ENCODE data around the gene B3GNT9.

B3GNT9 gene

GRCh38 chr16:67112591-67113399, 38.0 kb downstream of the B3GNT9 start:
- Histone ChIP-seq H3K27me3 (no peaks in the 10 kb centered on the region), H3K4me3 (no peak overlapping the region), H3K27ac (no peak overlapping the region), H3K9me3 (no peaks in the 10 kb centered on the region), H3K36me3 (peaks cover 0 to 6% (median 0%) of the 10 kb centered on the region in 3 donors), H3K4me1 (peaks cover 0 to 36% (median 19%) of the 10 kb centered on the region in 4 donors)
- intact Hi-C loops (cut with DNase I; ENCODE audit: low total_unique reads), result no loop called here
- no peak for TF ChIP-seq CTCF (IDR thresholded peaks at IDR 0.05)
- no peak for DNase-seq

- no peaks in the 10 kb centered on the region for H3K9me3 ChIP-seq
- DNase-seq, result peak in 1 of 2 donors; percentile 16
- no peak overlapping the region for H3K4me3 ChIP-seq
- H3K27ac ChIP-seq, result no peak overlapping the region
- H3K27me3 ChIP-seq, result no peaks in the 10 kb centered on the region
- H3K4me1 ChIP-seq, result peaks cover 0 to 36% (median 19%) of the 10 kb centered on the region in 4 donors
- intact Hi-C loops (cut with DNase I; ENCODE audit: low total_unique reads), result no loop called here
- TF ChIP-seq CTCF (IDR thresholded peaks at IDR 0.05), result no peak
- H3K36me3 ChIP-seq, result peaks cover 0 to 6% (median 0%) of the 10 kb centered on the region in 3 donors
These were observed 38.8 kb downstream of the B3GNT9 start for GRCh38 chr16:67111951-67112444.

- Histone ChIP-seq H3K27me3 (no peaks in the 10 kb centered on the region), H3K4me1 (peaks cover 0 to 45% (median 30%) of the 10 kb centered on the region in 4 donors), H3K4me3 (peak within 1 kb of the TSS; percentile 88 to 93), H3K36me3 (no peaks in the 10 kb centered on the region), H3K27ac (peak within 1 kb of the TSS; percentile 79 to 88), H3K9me3 (no peaks in the 10 kb centered on the region)
- intact Hi-C loops (cut with DNase I; ENCODE audit: low total_unique reads), result loop anchor here (5.0 kb wide), 1 partner anchor 82 kb away; the partner anchor contains the start of gene CBFB
- DNase-seq, result peak; percentile 86 to 95
- TF ChIP-seq CTCF (IDR thresholded peaks at IDR 0.05), result no peak
These were observed 41.2 kb downstream of the B3GNT9 start, which contains the start of gene PHAF1 for GRCh38 chr16:67109407-67110135. PHAF1 (plus strand) TSS chr16:67109941; CDS start chr16:67110176, 235 bp downstream.

- no peaks in the 10 kb centered on the region for H3K36me3 ChIP-seq
- intact Hi-C loops (cut with DNase I; ENCODE audit: low total_unique reads), result loop anchor here (5.0 kb wide), 1 partner anchor 82 kb away; the partner anchor contains the start of gene CBFB
- H3K9me3 ChIP-seq, result no peaks in the 10 kb centered on the region
- peaks cover 0 to 48% (median 30%) of the 10 kb centered on the region in 4 donors for H3K4me1 ChIP-seq
- no peak for DNase-seq
- H3K27ac ChIP-seq, result peak overlapping the region; percentile 79 to 88
- H3K27me3 ChIP-seq, result no peaks in the 10 kb centered on the region
- no peak for TF ChIP-seq CTCF (IDR thresholded peaks at IDR 0.05)
- peak overlapping the region; percentile 88 to 93 for H3K4me3 ChIP-seq
These were observed 41.8 kb downstream of the B3GNT9 start for GRCh38 chr16:67108931-67109406.

- H3K27ac ChIP-seq, result peak overlapping the region in 1 of 2 donors; percentile 79
- intact Hi-C loops (cut with DNase I; ENCODE audit: low total_unique reads), result loop anchor here (5.0 kb wide), 1 partner anchor 81 kb away; the partner anchor contains the start of gene CBFB
These were observed 42.3 kb downstream of the B3GNT9 start for GRCh38 chr16:67108489-67108888.

More at GRCh38 chr16:67108489-67108888, 42.3 kb downstream of the B3GNT9 start:
- Histone ChIP-seq H3K9me3 (no peaks in the 10 kb centered on the region), H3K27me3 (no peaks in the 10 kb centered on the region), H3K4me1 (peaks cover 0 to 49% (median 30%) of the 10 kb centered on the region in 4 donors), H3K4me3 (no peak overlapping the region), H3K36me3 (no peaks in the 10 kb centered on the region)
- DNase-seq, result peak in 1 of 2 donors; percentile 10
- no peak for TF ChIP-seq CTCF (IDR thresholded peaks at IDR 0.05)

All from tibial artery (tissue), 4 donors.